Epithelial cell of proximal tubule (primary cell): ENCODE results near the gene TTC6. TPM values are rescaled to one million over a fixed set of nuclear protein-coding genes. Genes with fewer than 3 reads are reported as not detected.

Source experiments
- DNase-seq: peaks from one replicate; pipeline ENCODE4 v3.0.0-alpha.2; 2011; ENCODE audit warnings: low read depth
- H3K4me3 ChIP-seq: 2 replicates; pipeline ENCODE4 v1.5.1; 2011; ENCODE audit warnings: low read depth, mild to moderate bottlenecking, low read length
- total RNA-seq: library from RNA; depleted of rRNA; stranded (reverse); fragments of >200 nt; gene quantifications from 2 replicates; pipeline ENCODE4 v1.2.3, GENCODE V29; 2015
- TF ChIP-seq, protein P1 (sequence below): conservative IDR thresholded peaks from 2 replicates; pipeline ENCODE4 v1.5.1; 2012; ENCODE audit warnings: low read depth, mild to moderate bottlenecking, low read length

Gene TTC6
- total RNA-seq, 1 donor from 2014 or later: not detected

- no peak overlapping the region for H3K4me3 ChIP-seq
- no peak for DNase-seq
- TF ChIP-seq, protein P1, sequence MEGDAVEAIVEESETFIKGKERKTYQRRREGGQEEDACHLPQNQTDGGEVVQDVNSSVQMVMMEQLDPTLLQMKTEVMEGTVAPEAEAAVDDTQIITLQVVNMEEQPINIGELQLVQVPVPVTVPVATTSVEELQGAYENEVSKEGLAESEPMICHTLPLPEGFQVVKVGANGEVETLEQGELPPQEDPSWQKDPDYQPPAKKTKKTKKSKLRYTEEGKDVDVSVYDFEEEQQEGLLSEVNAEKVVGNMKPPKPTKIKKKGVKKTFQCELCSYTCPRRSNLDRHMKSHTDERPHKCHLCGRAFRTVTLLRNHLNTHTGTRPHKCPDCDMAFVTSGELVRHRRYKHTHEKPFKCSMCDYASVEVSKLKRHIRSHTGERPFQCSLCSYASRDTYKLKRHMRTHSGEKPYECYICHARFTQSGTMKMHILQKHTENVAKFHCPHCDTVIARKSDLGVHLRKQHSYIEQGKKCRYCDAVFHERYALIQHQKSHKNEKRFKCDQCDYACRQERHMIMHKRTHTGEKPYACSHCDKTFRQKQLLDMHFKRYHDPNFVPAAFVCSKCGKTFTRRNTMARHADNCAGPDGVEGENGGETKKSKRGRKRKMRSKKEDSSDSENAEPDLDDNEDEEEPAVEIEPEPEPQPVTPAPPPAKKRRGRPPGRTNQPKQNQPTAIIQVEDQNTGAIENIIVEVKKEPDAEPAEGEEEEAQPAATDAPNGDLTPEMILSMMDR: no peak
Observed at GRCh38 chr14:37598747-37599506, 3.5 kb downstream of the TTC6 start.

GRCh38 chr14:37599507-37600368 lies 4.3 kb downstream of the TTC6 start:
- TF ChIP-seq, protein P1: no peak
- no peak overlapping the region for H3K4me3 ChIP-seq
- DNase-seq: no peak

DNA sequence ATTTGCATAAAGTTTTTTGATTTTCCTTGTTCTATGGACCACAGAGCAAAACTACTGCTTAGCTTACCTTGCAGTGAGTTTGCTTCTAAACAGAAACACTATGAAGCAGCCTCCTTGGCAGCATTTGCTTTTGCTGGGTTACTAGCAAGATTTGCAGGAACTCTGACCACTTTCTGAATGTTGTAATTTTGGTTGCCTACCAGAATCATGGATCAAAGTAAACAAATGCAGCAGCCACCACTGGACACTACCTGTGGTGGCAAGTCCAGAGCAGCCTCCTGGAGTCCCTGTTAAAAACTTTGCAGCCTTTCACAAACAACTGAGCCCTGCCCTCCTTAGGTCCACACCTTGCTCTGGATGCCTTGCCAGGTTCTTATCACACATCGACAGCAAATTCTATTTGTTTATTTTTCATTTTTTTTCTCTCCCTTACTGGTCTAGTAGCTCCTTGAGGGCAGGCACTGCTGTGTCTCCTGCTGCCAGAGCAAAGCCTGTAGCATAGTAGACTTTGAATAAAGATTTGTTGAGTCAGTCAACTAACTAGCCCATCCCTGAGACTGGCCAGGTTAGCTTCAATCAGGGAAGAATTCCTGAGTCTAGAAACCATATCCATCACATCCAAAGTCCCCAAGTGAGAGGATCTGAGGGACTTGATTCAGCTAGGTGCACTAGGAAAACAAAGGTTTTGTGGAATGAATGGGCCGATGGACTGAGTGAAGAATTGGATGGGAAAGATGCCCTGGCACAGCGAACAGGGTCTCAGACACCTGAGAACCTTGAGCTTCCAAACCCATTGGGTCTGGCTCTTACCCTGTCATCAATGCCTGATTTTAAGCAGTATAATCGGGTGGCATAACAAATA lies 5.7 kb downstream of the TTC6 start:
- H3K4me3 ChIP-seq: no peak overlapping the region
- no peak for DNase-seq
- TF ChIP-seq, protein P1: no peak

GRCh38 chr14:37601865-37602264 lies 6.4 kb downstream of the TTC6 start:
- TF ChIP-seq, protein P1: no peak
- DNase-seq: no peak

DNA sequence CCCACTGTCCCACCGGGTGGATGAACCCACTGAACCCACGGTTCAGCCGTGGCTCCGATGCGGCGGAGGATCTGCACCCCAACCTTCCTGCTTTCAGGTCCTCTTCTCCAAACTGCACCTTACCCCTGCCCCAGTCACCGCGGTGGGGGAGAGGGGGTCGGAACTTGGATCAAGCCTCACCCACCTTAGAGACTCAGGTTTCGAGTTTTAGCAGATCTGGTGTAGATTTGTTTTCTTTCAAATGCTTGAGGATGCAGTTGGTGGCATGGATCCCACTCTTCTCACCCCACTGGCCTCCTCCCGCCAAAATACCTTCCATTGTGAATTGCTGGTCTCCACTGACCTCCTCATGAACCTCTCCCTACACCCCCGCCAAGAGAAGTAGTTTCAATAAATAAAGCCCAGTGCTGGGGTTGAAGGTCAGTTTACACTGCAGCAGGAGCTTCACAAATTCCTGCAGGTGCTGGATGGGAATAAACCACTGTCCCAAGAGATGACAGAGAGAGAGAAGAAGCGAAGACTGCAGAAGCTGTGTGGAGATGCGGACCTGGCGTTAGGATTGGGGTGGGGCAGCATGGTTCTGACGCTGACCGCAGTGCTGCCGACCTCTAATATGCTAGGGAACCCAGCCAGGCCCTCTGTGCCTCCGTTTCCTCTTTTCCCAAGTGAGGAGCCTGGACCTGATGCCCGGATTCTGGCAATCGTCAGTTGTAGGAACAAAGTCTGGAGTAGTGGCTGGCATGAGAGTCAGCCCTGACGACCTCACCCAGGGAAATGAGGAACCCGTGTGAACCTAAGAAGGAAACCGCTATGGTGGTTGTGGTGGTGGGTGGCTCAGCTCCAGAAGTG lies 7.4 kb downstream of the TTC6 start:
- TF ChIP-seq, protein P1: no peak
- no peak for DNase-seq
- H3K4me3 ChIP-seq: no peak overlapping the region

More at GRCh38 chr14:37601865-37602264, 6.4 kb downstream of the TTC6 start:
- H3K4me3 ChIP-seq: no peak overlapping the region
